ENCODE results near the gene AFAP1.

DNA sequence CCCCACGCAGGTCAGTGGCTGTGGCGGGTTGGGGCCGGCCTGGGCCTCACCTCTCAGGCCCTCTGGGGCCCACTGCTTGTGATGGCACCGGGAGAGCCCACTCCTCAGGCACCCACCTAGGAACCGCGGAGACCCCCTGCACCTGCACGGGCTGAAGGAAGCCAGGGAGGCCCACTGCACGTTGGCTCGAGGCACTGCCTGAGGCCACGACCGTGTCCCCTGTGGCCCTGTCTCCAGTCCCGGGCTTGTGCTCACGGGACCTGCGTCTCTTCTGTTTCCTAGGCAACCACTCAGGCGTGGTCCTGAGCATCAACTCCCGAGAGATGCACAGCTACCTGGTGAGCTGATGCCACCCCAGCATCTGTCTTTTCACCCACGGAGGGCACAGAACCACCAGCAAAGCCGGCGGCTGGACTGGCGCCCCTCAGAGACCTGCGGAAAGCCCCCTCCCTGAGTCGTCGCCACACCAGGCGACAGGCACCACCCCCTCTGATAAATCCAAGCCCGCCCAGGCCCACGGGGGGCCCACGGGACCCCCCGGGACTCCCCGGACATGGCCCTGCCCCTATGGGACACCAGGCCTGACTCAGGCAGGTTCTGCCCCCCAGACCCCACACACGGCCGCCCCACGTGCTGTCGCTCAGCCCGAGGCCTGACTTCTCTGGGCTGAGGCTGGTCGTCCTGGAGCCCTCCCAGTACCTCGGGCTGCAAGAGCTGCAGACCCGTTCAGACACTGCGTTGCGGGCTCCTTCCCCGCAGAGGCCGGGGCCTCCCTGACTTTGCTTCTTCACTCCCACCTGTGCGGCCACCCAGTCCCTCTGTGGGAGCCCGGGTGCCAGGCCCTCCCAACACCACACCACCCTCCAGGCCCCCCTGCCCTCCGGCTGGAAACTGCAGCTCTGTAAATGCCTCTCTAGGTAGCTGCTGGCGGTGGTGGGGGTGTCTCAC is 199.5 kb downstream of the AFAP1 start:
- TF ChIP-seq, protein P1, sequence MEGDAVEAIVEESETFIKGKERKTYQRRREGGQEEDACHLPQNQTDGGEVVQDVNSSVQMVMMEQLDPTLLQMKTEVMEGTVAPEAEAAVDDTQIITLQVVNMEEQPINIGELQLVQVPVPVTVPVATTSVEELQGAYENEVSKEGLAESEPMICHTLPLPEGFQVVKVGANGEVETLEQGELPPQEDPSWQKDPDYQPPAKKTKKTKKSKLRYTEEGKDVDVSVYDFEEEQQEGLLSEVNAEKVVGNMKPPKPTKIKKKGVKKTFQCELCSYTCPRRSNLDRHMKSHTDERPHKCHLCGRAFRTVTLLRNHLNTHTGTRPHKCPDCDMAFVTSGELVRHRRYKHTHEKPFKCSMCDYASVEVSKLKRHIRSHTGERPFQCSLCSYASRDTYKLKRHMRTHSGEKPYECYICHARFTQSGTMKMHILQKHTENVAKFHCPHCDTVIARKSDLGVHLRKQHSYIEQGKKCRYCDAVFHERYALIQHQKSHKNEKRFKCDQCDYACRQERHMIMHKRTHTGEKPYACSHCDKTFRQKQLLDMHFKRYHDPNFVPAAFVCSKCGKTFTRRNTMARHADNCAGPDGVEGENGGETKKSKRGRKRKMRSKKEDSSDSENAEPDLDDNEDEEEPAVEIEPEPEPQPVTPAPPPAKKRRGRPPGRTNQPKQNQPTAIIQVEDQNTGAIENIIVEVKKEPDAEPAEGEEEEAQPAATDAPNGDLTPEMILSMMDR (IDR thresholded peaks at IDR 0.05): no peak
- TF ChIP-seq POLR2AphosphoS5 (IDR thresholded peaks at IDR 0.05) (no peak), EP300 (IDR thresholded peaks at IDR 0.05; ENCODE audit: low read depth) (no peak)

All from transverse colon (tissue), 4 donors.